GM12875 (cell line): ENCODE results near the gene REV3L.

Source experiments
- H3K4me3 ChIP-seq: one replicate; pipeline ENCODE4 v1.5.1; 2011; ENCODE audit warnings: low read depth, low read length, control low read depth
- CTCF ChIP-seq: IDR thresholded peaks from 2 replicates; pipeline ENCODE4 v1.5.1; 2011; ENCODE audit warnings: low read depth, mild to moderate bottlenecking, control low read depth, inconsistent platforms, low read length, moderate library complexity, borderline replicate concordance; ENCODE audit not compliant: insufficient read depth

REV3L gene

GRCh38 chr6:111468329-111469012 is 14.5 kb downstream of the REV3L start:
- TF ChIP-seq CTCF = no peak
- H3K4me3 ChIP-seq = no peak overlapping the region

- no peak overlapping the region for H3K4me3 ChIP-seq
- no peak for TF ChIP-seq CTCF
Observed at GRCh38 chr6:111464184-111464583, 18.8 kb downstream of the REV3L start.

GRCh38 chr6:111462770-111463391 is 20.1 kb downstream of the REV3L start:
- no peak overlapping the region for H3K4me3 ChIP-seq
- TF ChIP-seq CTCF = no peak

GRCh38 chr6:111461860-111462259 is 21.2 kb downstream of the REV3L start:
- H3K4me3 ChIP-seq = no peak overlapping the region
- no peak for TF ChIP-seq CTCF

- no peak for TF ChIP-seq CTCF
- H3K4me3 ChIP-seq = no peak overlapping the region
Observed at GRCh38 chr6:111458670-111459232, 24.3 kb downstream of the REV3L start.

- no peak overlapping the region for H3K4me3 ChIP-seq
- TF ChIP-seq CTCF = no peak
Observed at GRCh38 chr6:111456208-111456607, 26.8 kb downstream of the REV3L start.

- no peak overlapping the region for H3K4me3 ChIP-seq
- no peak for TF ChIP-seq CTCF
Observed at GRCh38 chr6:111450636-111451035, 32.4 kb downstream of the REV3L start.
